ENCODE results near the gene QSER1.
A peak's percentile ranks its signal among the peaks of the same experiment; 100 is the strongest.

Gene QSER1

GRCh38 chr11:32890843-32891656 is 1.6 kb upstream of the QSER1 start:
- no peak for DNase-seq (ENCODE audit: low read depth)

- no peak for DNase-seq (ENCODE audit: low read depth)
Measured at GRCh38 chr11:32891657-32892354, 805 bp upstream of the QSER1 start.

- DNase-seq (ENCODE audit: low read depth): no peak
Measured at GRCh38 chr11:32893093-32893342, 407 bp downstream of the QSER1 start.

GRCh38 chr11:32893343-32894148 is 935 bp downstream of the QSER1 start:
- DNase-seq (ENCODE audit: low read depth): peak; percentile 39

GRCh38 chr11:32894149-32894827 is 1.7 kb downstream of the QSER1 start:
- no peak for DNase-seq (ENCODE audit: low read depth)

- no peak for DNase-seq (ENCODE audit: low read depth)
Measured at GRCh38 chr11:32894921-32895320, 2.3 kb downstream of the QSER1 start.

- DNase-seq (ENCODE audit: low read depth): no peak
Measured at GRCh38 chr11:32895471-32895870, 2.9 kb downstream of the QSER1 start.

GRCh38 chr11:32897103-32897502 is 4.5 kb downstream of the QSER1 start:
- no peak for DNase-seq (ENCODE audit: low read depth)

GRCh38 chr11:32899438-32899837 is 6.8 kb downstream of the QSER1 start:
- no peak for DNase-seq (ENCODE audit: low read depth)

- no peak for DNase-seq (ENCODE audit: low read depth)
Measured at GRCh38 chr11:32902089-32902665, 9.6 kb downstream of the QSER1 start.

GRCh38 chr11:32905028-32905667 is 12.5 kb downstream of the QSER1 start:
- DNase-seq (ENCODE audit: low read depth): no peak

- no peak for DNase-seq (ENCODE audit: low read depth)
Measured at GRCh38 chr11:32908619-32909018, 16.0 kb downstream of the QSER1 start.

- no peak for DNase-seq (ENCODE audit: low read depth)
Measured at GRCh38 chr11:32911413-32911812, 18.8 kb downstream of the QSER1 start.

- DNase-seq (ENCODE audit: low read depth): no peak
Measured at GRCh38 chr11:32913445-32913844, 20.8 kb downstream of the QSER1 start.

- no peak for DNase-seq (ENCODE audit: low read depth)
Measured at GRCh38 chr11:32916361-32916760, 23.8 kb downstream of the QSER1 start.

GRCh38 chr11:32916994-32917393 is 24.4 kb downstream of the QSER1 start:
- no peak for DNase-seq (ENCODE audit: low read depth)

GRCh38 chr11:32918427-32918826 is 25.8 kb downstream of the QSER1 start:
- no peak for DNase-seq (ENCODE audit: low read depth)

- DNase-seq (ENCODE audit: low read depth): no peak
Measured at GRCh38 chr11:32919338-32919737, 26.7 kb downstream of the QSER1 start.

GRCh38 chr11:32920570-32920969 is 28.0 kb downstream of the QSER1 start:
- no peak for DNase-seq (ENCODE audit: low read depth)

GRCh38 chr11:32921204-32921603 is 28.6 kb downstream of the QSER1 start:
- DNase-seq (ENCODE audit: low read depth): no peak

GRCh38 chr11:32931606-32932005 is 39.0 kb downstream of the QSER1 start:
- DNase-seq (ENCODE audit: low read depth): no peak

- no peak for DNase-seq (ENCODE audit: low read depth)
Measured at GRCh38 chr11:32932196-32932595, 39.6 kb downstream of the QSER1 start.

Data from CMK (cell line).